Skeletal muscle tissue (tissue), 4 donors: Measurements from ENCODE around the gene TMSB10. TPM values are rescaled to one million over a fixed set of nuclear protein-coding genes. Genes with fewer than 3 reads are reported as not detected.
"Not testable (repeated sequence)": the region's sequence is repeated elsewhere in the genome, so short reads cannot be mapped to it uniquely, and the experiment has no call there.

Experiments used
- H3K27ac ChIP-seq: one replicate; pipeline ENCODE4 v1.7.0; 2013; ENCODE audit warnings: mild to moderate bottlenecking, low read depth, low read length, inconsistent platforms
- H3K27me3 ChIP-seq, 3 donors: one replicate each; pipeline ENCODE4 v1.7.0; 2013; ENCODE audit warnings: low read length in 3 of 3; ENCODE audit not compliant: control insufficient read depth in 3 of 3, insufficient read depth in 3 of 3
- H3K36me3 ChIP-seq, 3 donors: one replicate each; pipeline ENCODE4 v1.7.0; 2013; ENCODE audit warnings: low read length in 3 of 3; ENCODE audit not compliant: control insufficient read depth in 3 of 3, insufficient read depth in 3 of 3
- H3K4me1 ChIP-seq, 3 donors: one replicate each; pipeline ENCODE4 v1.7.0; 2013; ENCODE audit warnings: low read length in 3 of 3, mild to moderate bottlenecking in 3 of 3; ENCODE audit not compliant: control insufficient read depth in 3 of 3, insufficient read depth in 3 of 3
- H3K4me3 ChIP-seq, 3 donors: one replicate each; pipeline ENCODE4 v1.7.0; 2013; ENCODE audit warnings: low read length in 3 of 3
- H3K9ac ChIP-seq, 3 donors: one replicate each; pipeline ENCODE4 v1.7.0; 2013; ENCODE audit warnings: low read length in 3 of 3, mild to moderate bottlenecking in 3 of 3, moderate library complexity in 2 of 3, low read depth in 1 of 3
- H3K9me3 ChIP-seq, 3 donors: one replicate each; pipeline ENCODE4 v1.7.0; 2013; ENCODE audit warnings: low read length in 3 of 3; ENCODE audit not compliant: control insufficient read depth in 3 of 3
- total RNA-seq: library from RNA; depleted of rRNA; stranded (reverse); fragments of >200 nt; gene quantifications from one replicate; pipeline ENCODE4 v1.2.3, GENCODE V29; 2014
- donor health status: Osteomylitis.

TMSB10 gene
- total RNA-seq, 1 donor from 2014 or later = 3,298 TPM

DNA sequence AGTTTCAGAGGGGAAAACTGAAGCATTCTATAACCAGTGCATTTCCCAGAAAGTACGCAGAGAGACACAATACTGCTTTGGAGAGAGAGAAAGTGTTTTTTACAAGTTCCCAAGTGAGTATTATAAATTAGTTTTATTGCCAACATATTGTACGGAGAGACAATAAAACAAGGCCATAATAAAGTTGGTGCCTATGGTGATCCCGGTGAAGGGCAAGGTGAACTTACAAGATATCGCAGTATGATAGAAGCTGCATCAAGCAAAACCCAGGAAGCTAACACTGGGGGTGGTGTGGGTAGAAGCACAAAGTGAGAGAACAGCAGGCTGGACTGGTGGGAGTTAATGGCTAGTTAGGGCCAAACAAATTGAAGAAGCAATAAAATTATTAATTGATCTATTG is 7.5 kb downstream of the TMSB10 start:
- H3K9ac ChIP-seq = no peak overlapping the region
- peaks cover 0 to 4% (median 0%) of the 10 kb centered on the region in 3 donors for H3K9me3 ChIP-seq
- H3K4me3 ChIP-seq = no peak overlapping the region
- peaks cover 0 to 2% (median 0%) of the 10 kb centered on the region in 3 donors for H3K36me3 ChIP-seq
- H3K27ac ChIP-seq = no peak overlapping the region
- H3K4me1 ChIP-seq = peaks cover 0 to 2% (median 0%) of the 10 kb centered on the region in 3 donors
- no peaks in the 10 kb centered on the region for H3K27me3 ChIP-seq

DNA sequence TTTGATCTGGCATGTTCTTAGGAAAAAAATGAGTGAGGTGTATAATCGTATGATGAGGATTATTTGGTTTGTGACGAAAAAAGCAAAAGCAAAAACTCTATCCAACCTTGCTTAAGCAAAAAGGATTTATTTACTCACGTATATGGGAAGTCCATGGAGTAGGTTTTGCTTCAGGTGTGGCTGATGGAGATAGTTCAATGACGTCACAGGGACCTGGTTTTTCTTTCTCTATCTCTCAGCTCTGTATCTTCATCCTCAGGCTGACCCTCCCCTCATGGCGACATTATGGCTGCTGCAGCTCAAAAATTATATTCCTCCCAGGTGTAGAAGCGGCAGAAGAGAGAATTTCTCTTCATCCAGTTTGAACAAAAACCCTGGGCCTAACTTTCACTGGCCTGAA is 8.9 kb downstream of the TMSB10 start:
- H3K27me3 ChIP-seq = no peaks in the 10 kb centered on the region
- no peak overlapping the region for H3K9ac ChIP-seq
- no peaks in the 10 kb centered on the region for H3K36me3 ChIP-seq
- no peak overlapping the region for H3K4me3 ChIP-seq
- H3K9me3 ChIP-seq = no peaks in the 10 kb centered on the region
- H3K27ac ChIP-seq = no peak overlapping the region
- H3K4me1 ChIP-seq = no peaks in the 10 kb centered on the region

DNA sequence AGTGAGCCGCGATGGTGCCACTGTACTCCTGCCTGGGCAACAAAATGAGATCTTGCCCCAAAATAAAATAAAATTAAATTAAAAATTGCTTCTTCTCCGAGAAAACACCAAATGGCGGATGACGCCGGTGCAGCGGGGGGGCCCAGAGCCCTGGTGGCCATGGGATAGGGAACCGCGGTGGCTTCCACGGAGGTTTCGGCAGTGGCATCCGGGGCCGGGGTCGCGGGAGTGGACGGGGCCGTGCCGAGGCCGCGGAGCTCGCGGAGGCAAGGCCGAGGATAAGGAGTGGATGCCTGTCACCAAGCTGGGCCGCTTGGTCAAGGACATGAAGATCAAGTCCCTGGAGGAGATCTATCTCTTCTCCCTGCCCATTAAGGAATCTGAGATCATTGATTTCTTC is 10.2 kb downstream of the TMSB10 start:
- H3K4me1 ChIP-seq, H3K9me3 ChIP-seq, H3K27ac ChIP-seq, H3K4me3 ChIP-seq, H3K27me3 ChIP-seq, H3K9ac ChIP-seq, H3K36me3 ChIP-seq: not testable (repeated sequence)

DNA sequence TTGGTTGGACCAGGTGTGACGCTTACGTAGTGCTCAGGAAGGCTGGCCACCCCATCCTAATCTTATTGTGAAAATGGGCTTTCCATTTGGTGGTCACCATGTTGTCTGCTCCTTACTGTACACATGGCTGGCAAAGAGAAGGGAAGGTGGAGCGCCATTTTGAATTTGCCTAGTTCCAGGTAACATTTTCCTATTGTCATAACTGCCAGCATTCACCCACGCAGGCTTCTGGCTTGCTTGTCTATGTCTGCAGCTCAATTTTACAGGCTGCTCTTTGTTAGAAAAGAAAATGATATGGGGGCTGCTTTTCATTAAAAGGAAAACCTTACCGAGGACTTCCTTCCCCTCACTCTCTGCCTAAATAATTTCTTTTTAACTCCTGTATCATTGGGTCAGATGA is 12.4 kb downstream of the TMSB10 start:
- H3K4me3 ChIP-seq, H3K36me3 ChIP-seq, H3K27ac ChIP-seq, H3K9ac ChIP-seq, H3K4me1 ChIP-seq, H3K27me3 ChIP-seq, H3K9me3 ChIP-seq: not testable (repeated sequence)

DNA sequence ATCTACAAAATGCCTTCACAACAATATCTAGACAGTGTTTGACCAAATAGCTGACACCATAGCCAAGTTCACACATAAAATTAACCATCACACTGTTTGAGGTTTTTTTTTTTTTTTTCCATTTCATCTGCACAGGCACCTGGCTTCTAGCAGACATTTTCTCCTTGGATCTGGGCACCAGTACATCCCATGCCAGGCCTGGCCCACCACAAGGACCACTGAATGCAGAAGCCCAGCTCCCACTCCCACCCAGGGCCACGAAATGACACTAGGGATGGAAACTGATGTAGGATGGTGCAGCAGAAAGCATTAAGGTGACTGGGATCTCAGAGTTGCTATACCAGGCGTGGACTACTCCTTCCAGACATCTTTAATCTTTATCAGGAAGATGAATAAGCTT is 13.0 kb downstream of the TMSB10 start:
- Histone ChIP-seq H3K9ac (no peak overlapping the region), H3K27me3 (no peaks in the 10 kb centered on the region), H3K9me3 (no peaks in the 10 kb centered on the region), H3K27ac (no peak overlapping the region), H3K4me1 (peaks cover 0 to 8% (median 7%) of the 10 kb centered on the region in 3 donors), H3K36me3 (no peaks in the 10 kb centered on the region), H3K4me3 (no peak overlapping the region)

DNA sequence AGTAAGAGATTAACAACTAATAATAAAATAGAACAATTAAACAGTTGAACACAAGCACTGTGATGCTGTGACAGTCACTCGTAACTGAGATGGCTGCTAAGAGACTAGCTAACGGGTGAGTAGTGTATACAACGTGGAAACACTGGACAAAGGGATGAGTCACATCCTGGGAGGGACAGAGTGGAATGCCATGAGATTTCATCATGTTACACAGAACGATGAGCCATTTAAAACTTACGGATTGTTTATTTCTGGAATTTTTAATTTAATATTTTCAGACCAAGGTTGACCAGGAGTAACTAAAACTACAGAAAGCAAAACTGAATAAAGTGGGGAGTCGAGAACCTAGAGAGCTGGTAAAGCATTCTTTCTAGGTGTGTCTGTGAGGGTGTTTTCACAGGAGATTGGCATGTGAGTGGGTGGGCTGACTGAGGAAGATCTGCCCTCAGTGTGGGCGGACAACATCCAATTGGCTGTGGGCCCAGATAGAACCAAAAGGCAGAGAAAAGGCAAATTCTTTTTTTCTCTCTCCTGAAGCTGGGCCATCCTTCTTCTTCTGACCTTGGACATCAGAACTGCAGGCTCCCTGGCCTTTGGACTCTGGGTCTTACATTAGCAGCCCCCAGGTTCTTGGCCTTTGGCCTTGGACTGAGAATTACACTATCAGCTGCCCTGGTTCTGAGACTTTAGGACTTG is 14.6 kb downstream of the TMSB10 start:
- H3K4me1 ChIP-seq = peaks cover 0 to 8% (median 7%) of the 10 kb centered on the region in 3 donors
- H3K36me3 ChIP-seq = no peaks in the 10 kb centered on the region
- H3K27ac ChIP-seq = peak overlapping the region; percentile 79
- no peaks in the 10 kb centered on the region for H3K27me3 ChIP-seq
- H3K9me3 ChIP-seq = no peaks in the 10 kb centered on the region
- peak overlapping the region in 1 of 3 donors; percentile 34 for H3K9ac ChIP-seq
- H3K4me3 ChIP-seq = peak overlapping the region in 2 of 3 donors; percentile 20 to 35

DNA sequence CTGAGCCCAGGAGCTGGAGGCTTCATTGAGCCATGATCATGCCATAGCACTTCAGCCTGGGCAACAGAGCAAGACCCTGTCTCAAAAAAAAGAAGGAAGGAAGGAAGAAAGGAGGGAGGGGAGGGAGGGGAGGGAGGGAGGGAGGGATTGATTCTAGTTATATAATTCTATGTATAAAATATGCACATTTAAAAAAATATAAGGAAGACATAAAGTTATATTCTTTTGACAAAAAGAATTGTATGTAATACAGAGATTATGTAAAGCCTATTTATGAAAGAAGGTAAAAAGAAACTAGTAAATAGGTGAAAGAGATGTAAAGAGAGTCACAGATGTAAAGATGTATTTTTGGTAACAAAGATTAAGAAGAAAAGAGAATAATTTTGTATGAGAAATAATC is 17.6 kb downstream of the TMSB10 start:
- H3K9ac ChIP-seq = no peak overlapping the region
- no peak overlapping the region for H3K4me3 ChIP-seq
- H3K27ac ChIP-seq = no peak overlapping the region
- H3K27me3 ChIP-seq = no peaks in the 10 kb centered on the region
- H3K36me3 ChIP-seq = no peaks in the 10 kb centered on the region
- H3K4me1 ChIP-seq = peaks cover 17 to 25% (median 21%) of the 10 kb centered on the region in 3 donors
- H3K9me3 ChIP-seq = no peaks in the 10 kb centered on the region

DNA sequence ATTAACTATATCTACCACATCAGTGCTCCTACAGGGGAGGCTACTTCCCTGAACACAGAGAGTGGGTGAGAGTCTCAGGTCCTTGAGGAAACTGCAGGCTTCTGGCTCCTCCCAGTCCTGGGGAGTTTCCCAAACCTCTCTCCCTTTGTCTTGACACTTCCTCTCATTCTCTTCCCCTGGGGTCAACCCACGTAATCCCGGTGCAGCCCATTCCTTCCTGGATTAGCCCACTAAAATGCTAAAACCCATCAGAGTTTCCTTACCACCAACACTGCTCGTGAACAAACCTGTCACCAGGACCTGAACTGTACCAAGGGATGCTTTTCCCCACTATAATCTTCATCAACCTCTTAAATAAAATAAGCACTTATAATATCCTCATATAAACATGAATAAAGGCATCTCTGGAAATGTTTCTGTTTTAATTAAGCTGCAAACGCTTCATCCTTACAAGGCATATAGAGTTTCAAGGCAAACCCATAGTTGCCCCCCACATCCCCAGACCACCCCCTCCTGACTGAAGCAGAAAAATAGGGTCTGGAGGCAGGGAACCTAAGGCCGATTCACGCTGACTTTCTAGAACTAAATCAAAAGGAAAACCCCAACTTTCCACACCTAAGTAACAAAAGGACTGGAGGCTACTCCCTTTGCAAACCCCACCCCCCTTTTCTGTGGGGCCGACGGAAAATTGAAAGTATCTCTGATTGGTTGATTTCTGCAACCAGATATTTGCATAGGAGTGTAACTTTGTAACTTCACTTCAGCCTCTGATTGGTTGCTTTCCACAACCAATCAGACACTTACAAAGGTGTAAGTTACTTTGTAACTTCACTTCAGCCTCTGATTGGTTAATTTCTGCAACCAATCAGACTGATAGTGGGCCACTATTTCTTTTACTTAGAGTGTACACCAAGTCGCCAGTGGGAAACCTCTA is 19.0 kb downstream of the TMSB10 start:
- H3K4me3 ChIP-seq = no peak overlapping the region
- H3K27ac ChIP-seq = peak overlapping the region; percentile 66
- H3K4me1 ChIP-seq = peaks cover 17 to 25% (median 21%) of the 10 kb centered on the region in 3 donors
- no peak overlapping the region for H3K9ac ChIP-seq
- H3K36me3 ChIP-seq = no peaks in the 10 kb centered on the region
- no peaks in the 10 kb centered on the region for H3K27me3 ChIP-seq
- no peaks in the 10 kb centered on the region for H3K9me3 ChIP-seq

DNA sequence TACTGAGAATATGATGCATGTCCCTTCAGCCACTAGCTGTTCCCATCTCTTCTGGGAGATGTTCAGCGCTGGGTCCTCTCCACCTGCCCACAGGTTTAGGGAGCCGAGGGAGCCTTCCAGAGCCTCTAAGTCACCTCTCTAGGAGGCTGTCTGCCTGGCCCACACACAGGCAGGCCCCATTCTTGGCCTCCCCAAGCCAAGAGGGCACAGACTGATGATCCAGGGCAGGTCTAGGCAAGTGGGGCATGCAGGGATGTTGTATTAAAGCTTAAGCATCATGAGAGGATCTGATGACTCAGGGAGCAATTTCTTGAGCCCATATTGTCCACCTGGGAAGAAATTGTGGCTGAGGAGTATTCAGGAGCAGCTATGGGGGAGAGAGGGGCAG is 19.9 kb downstream of the TMSB10 start:
- peak overlapping the region in 1 of 3 donors; percentile 23 for H3K9ac ChIP-seq
- no peak overlapping the region for H3K27ac ChIP-seq
- H3K4me3 ChIP-seq = peak overlapping the region in 2 of 3 donors; percentile 22 to 74
- H3K9me3 ChIP-seq = no peaks in the 10 kb centered on the region
- H3K36me3 ChIP-seq = no peaks in the 10 kb centered on the region
- peaks cover 16 to 18% (median 17%) of the 10 kb centered on the region in 3 donors for H3K4me1 ChIP-seq
- no peaks in the 10 kb centered on the region for H3K27me3 ChIP-seq
